H1 (cell line): ENCODE data around the gene PPP2R3B. TPM values are rescaled to one million over a fixed set of nuclear protein-coding genes. Genes with fewer than 3 reads are reported as not detected.

Experiments used
- ASH2L ChIP-seq: fragments of 200-600, 300-600 bp; sonication (generic); IDR thresholded peaks from one replicate; pipeline ENCODE4 v1.7.1; 2017; ENCODE audit warnings: low read length
- ATF2 ChIP-seq: IDR thresholded peaks from 2 replicates; pipeline ENCODE4 v1.6.1; 2012; ENCODE audit warnings: low read length, inconsistent platforms
- BCL11A ChIP-seq, 2 experiments: IDR thresholded peaks; one replicate each; pipeline ENCODE4 v1.6.1; 2011; ENCODE audit warnings: low read depth in 2 of 2, low read length in 2 of 2, mild to moderate bottlenecking in 2 of 2
- BRCA1 ChIP-seq: IDR thresholded peaks from 2 replicates; pipeline ENCODE4 v1.6.1; 2012; ENCODE audit warnings: low read depth, low read length, improper control_type of control experiment
- CBX8 ChIP-seq: fragments of 300-800, 300-1000 bp; sonication (generic); IDR thresholded peaks from 2 replicates; pipeline ENCODE4 v1.7.1; 2016; ENCODE audit warnings: low read depth, low read length, borderline replicate concordance
- CEBPB ChIP-seq: IDR thresholded peaks from 2 replicates; pipeline ENCODE4 v1.6.1; 2012; ENCODE audit warnings: low read depth, low read length
- CTBP2 ChIP-seq: IDR thresholded peaks from 2 replicates; pipeline ENCODE4 v1.7.0; 2011; ENCODE audit warnings: borderline replicate concordance, mild to moderate bottlenecking, moderate library complexity, mixed read lengths, low read length; ENCODE audit not compliant: insufficient read depth, insufficient read length
- GABPA ChIP-seq: IDR thresholded peaks from 2 replicates; pipeline ENCODE4 v1.6.1; 2011; ENCODE audit warnings: mild to moderate bottlenecking, low read length, moderate library complexity, borderline replicate concordance; ENCODE audit not compliant: insufficient read depth
- JUN ChIP-seq: IDR thresholded peaks from 2 replicates; pipeline ENCODE4 v1.6.1; 2011; ENCODE audit warnings: low read depth, mild to moderate bottlenecking, improper control_type of control experiment, low read length
- KDM1A ChIP-seq: fragments of 200-600, 300-600 bp; sonication (generic); IDR thresholded peaks from 2 replicates; pipeline ENCODE4 v1.7.1; 2016; ENCODE audit warnings: mild to moderate bottlenecking, low read length, borderline replicate concordance
- MAFK ChIP-seq: IDR thresholded peaks from 2 replicates; pipeline ENCODE4 v1.6.1; 2012; ENCODE audit warnings: low read depth, mild to moderate bottlenecking, improper control_type of control experiment, low read length
- POLR2A ChIP-seq, 2 experiments: IDR thresholded peaks; 1 replicate in 1 of 2; 2 replicates in 1 of 2; pipeline ENCODE4 v1.6.1; 2011; ENCODE audit warnings: low read depth in 2 of 2, low read length in 2 of 2, mild to moderate bottlenecking in 2 of 2; ENCODE audit errors: control extremely low read depth in 1 of 2
- POU5F1 ChIP-seq: IDR thresholded peaks from 2 replicates; pipeline ENCODE4 v1.6.1; 2011; ENCODE audit warnings: low read depth, mild to moderate bottlenecking, low read length, moderate library complexity
- SAP30 ChIP-seq: fragments of 300-600 bp; sonication (generic); IDR thresholded peaks from 2 replicates; pipeline ENCODE4 v1.7.1; 2012; ENCODE audit warnings: low read length, moderate library complexity, mild to moderate bottlenecking, inconsistent platforms; ENCODE audit not compliant: insufficient read depth, insufficient replicate concordance
- SIN3A ChIP-seq, 2 experiments: IDR thresholded peaks in 1 of 2; conservative IDR thresholded peaks in 1 of 2; 2 replicates each; pipeline ENCODE4 v1.6.1; 2011 to 2012; ENCODE audit warnings: low read length in 2 of 2, improper control_type of control experiment in 1 of 2, low read depth in 1 of 2, mild to moderate bottlenecking in 1 of 2
- SP4 ChIP-seq: IDR thresholded peaks from 2 replicates; pipeline ENCODE4 v1.6.1; 2012; ENCODE audit warnings: low read length, inconsistent platforms
- SUZ12 ChIP-seq: fragments of 200-600 bp; sonication (generic); IDR thresholded peaks from 2 replicates; pipeline ENCODE4 v1.6.1; 2012; ENCODE audit warnings: mild to moderate bottlenecking, inconsistent platforms, low read length, moderate library complexity, mixed read lengths
- TCF12 ChIP-seq: IDR thresholded peaks from 2 replicates; pipeline ENCODE4 v1.6.1; 2011; ENCODE audit warnings: low read depth, mild to moderate bottlenecking, low read length
- TEAD4 ChIP-seq: IDR thresholded peaks from 2 replicates; pipeline ENCODE4 v1.6.1; 2012; ENCODE audit warnings: low read depth, low read length, inconsistent platforms, mixed read lengths
- polyA plus RNA-seq, 7 experiments: library from polyadenylated mRNA; depleted of rRNA in 3 of 7; stranded (reverse) in 5 of 7; unstranded in 2 of 7; fragments of >200 nt in 5 of 7; fragments of 200-250 nt in 2 of 7; gene quantifications; 1 replicate in 5 of 7; 2 replicates in 1 of 7; 4 replicates in 1 of 7; pipeline versions ENCODE4 v1.2.1 to v1.2.3, GENCODE V29; 2011 to 2013; ENCODE audit warnings: missing spikeins in 2 of 7, mixed read lengths in 2 of 7
- total RNA-seq: library from RNA; stranded (reverse); fragmentation: NEBNext Ultra II Directional; extraction: Animal tissue kit (Norgen Biotek cat#: 25700); gene quantifications from 2 replicates; pipeline ENCODE4 v1.2.1, GENCODE V29; 2021
- TF ChIP-seq, protein P1 (sequence below): IDR thresholded peaks from 2 replicates; pipeline ENCODE4 v1.6.1; 2012; ENCODE audit warnings: inconsistent platforms
- TF ChIP-seq, protein P2 (sequence below): IDR thresholded peaks from 2 replicates; pipeline ENCODE4 v1.6.1; 2011; ENCODE audit warnings: low read length, improper control_type of control experiment

PPP2R3B gene
- total and polyA plus RNA-seq, 2 of the 8 experiments (the other 6 are each of a cell fraction or from before 2014, with no cell fraction given): 47.6 to 86.7 TPM

GRCh38 chrX:386768-387575, at the start of gene PPP2R3B (continued):
- TF ChIP-seq SUZ12 (no peak), POU5F1 (no peak), TCF12 (no peak), JUN (no peak), BCL11A (IDR thresholded peaks at IDR 0.05; ENCODE audit: low read depth in 2 of 2, low read length in 2 of 2) (no peak), MAFK (no peak), ASH2L (peak; percentile 100), CEBPB (no peak), KDM1A (no peak), GABPA (no peak), CBX8 (no peak), TEAD4 (no peak), CTBP2 (no peak), SAP30 (no peak), BRCA1 (peak; percentile 52; the same call in 1 of the 2 replicates), POLR2A (IDR thresholded peaks at IDR 0.05; ENCODE audit: control extremely low read depth in 1 of 2, low read depth in 2 of 2, low read length in 2 of 2) (peak in 1 of 2 experiments; percentile 86; a peak in 2 of 3 replicates), SIN3A (conservative IDR thresholded peaks at IDR 0.05 in 1 of 2, IDR thresholded peaks at IDR 0.05 in 1 of 2; ENCODE audit: low read depth in 1 of 2, low read length in 2 of 2) (peak; percentile 49 to 89; a peak in 2 of 4 replicates), SP4 (peak; percentile 80; the same call in 1 of the 2 replicates), ATF2 (no peak)
- TF ChIP-seq, protein P1, sequence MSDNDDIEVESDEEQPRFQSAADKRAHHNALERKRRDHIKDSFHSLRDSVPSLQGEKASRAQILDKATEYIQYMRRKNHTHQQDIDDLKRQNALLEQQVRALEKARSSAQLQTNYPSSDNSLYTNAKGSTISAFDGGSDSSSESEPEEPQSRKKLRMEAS: peak; percentile 91
- TF ChIP-seq, protein P2, sequence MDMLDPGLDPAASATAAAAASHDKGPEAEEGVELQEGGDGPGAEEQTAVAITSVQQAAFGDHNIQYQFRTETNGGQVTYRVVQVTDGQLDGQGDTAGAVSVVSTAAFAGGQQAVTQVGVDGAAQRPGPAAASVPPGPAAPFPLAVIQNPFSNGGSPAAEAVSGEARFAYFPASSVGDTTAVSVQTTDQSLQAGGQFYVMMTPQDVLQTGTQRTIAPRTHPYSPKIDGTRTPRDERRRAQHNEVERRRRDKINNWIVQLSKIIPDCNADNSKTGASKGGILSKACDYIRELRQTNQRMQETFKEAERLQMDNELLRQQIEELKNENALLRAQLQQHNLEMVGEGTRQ: 0 out of 2 replicates have a peak, but pooled peaks have one; percentile 14
